ENCODE measurements around the gene FBXO31. TPM values are rescaled to one million over a fixed set of nuclear protein-coding genes. Genes with fewer than 3 reads are reported as not detected.

FBXO31 gene
- total RNA-seq, 1 experiment from 2014 or later: 12.5 TPM

GRCh38 chr16:87325423-87325858 is 58.1 kb downstream of the FBXO31 start:
- DNase-seq (ENCODE audit: low read depth, low spot score): no peak
- in situ Hi-C loops (cut with HindIII; ENCODE audit: low pct_unique_long_range_greater_than_20kb, low sequenced_read_pairs): no loop called here

GRCh38 chr16:87324411-87325275 is 58.9 kb downstream of the FBXO31 start:
- peak; percentile 33 for DNase-seq (ENCODE audit: low read depth, low spot score)
- in situ Hi-C loops (cut with HindIII; ENCODE audit: low pct_unique_long_range_greater_than_20kb, low sequenced_read_pairs): no loop called here

- DNase-seq (ENCODE audit: low read depth, low spot score): no peak
- in situ Hi-C loops (cut with HindIII; ENCODE audit: low pct_unique_long_range_greater_than_20kb, low sequenced_read_pairs): no loop called here
Observed at GRCh38 chr16:87323727-87324410, 59.7 kb downstream of the FBXO31 start.

- in situ Hi-C loops (cut with HindIII; ENCODE audit: low pct_unique_long_range_greater_than_20kb, low sequenced_read_pairs): no loop called here
- no peak for DNase-seq (ENCODE audit: low read depth, low spot score)
Observed at GRCh38 chr16:87322833-87323726, 60.5 kb downstream of the FBXO31 start.

- no peak for DNase-seq (ENCODE audit: low read depth, low spot score)
- in situ Hi-C loops (cut with HindIII; ENCODE audit: low pct_unique_long_range_greater_than_20kb, low sequenced_read_pairs): no loop called here
Observed at GRCh38 chr16:87322360-87322759, 61.2 kb downstream of the FBXO31 start.

- in situ Hi-C loops (cut with HindIII; ENCODE audit: low pct_unique_long_range_greater_than_20kb, low sequenced_read_pairs): no loop called here
- no peak for DNase-seq (ENCODE audit: low read depth, low spot score)
Observed at GRCh38 chr16:87321336-87322107, 62.1 kb downstream of the FBXO31 start.

- in situ Hi-C loops (cut with HindIII; ENCODE audit: low pct_unique_long_range_greater_than_20kb, low sequenced_read_pairs): no loop called here
- DNase-seq (ENCODE audit: low read depth, low spot score): no peak
Observed at GRCh38 chr16:87320510-87321227, 62.9 kb downstream of the FBXO31 start.

- DNase-seq (ENCODE audit: low read depth, low spot score): no peak
- in situ Hi-C loops (cut with HindIII; ENCODE audit: low pct_unique_long_range_greater_than_20kb, low sequenced_read_pairs): no loop called here
Observed at GRCh38 chr16:87319997-87320491, 63.5 kb downstream of the FBXO31 start.

- no peak for DNase-seq (ENCODE audit: low read depth, low spot score)
- in situ Hi-C loops (cut with HindIII; ENCODE audit: low pct_unique_long_range_greater_than_20kb, low sequenced_read_pairs): no loop called here
Observed at GRCh38 chr16:87319011-87319410, 64.6 kb downstream of the FBXO31 start.

- in situ Hi-C loops (cut with HindIII; ENCODE audit: low pct_unique_long_range_greater_than_20kb, low sequenced_read_pairs): no loop called here
- DNase-seq (ENCODE audit: low read depth, low spot score): peak; percentile 37
Observed at GRCh38 chr16:87317750-87318644, 65.6 kb downstream of the FBXO31 start.

GRCh38 chr16:87316923-87317749 is 66.4 kb downstream of the FBXO31 start, which contains the start of gene C16orf95:
TSS of gene C16orf95 (minus strand) at chr16:87317392. CDS start at chr16:87317242, 150 bp downstream.
- in situ Hi-C loops (cut with HindIII; ENCODE audit: low pct_unique_long_range_greater_than_20kb, low sequenced_read_pairs): no loop called here
- DNase-seq (ENCODE audit: low read depth, low spot score): peak; percentile 92

GRCh38 chr16:87316450-87316922 is 67.1 kb downstream of the FBXO31 start:
- no peak for DNase-seq (ENCODE audit: low read depth, low spot score)
- in situ Hi-C loops (cut with HindIII; ENCODE audit: low pct_unique_long_range_greater_than_20kb, low sequenced_read_pairs): no loop called here

GRCh38 chr16:87314990-87315420 is 68.6 kb downstream of the FBXO31 start:
- in situ Hi-C loops (cut with HindIII; ENCODE audit: low pct_unique_long_range_greater_than_20kb, low sequenced_read_pairs): no loop called here
- no peak for DNase-seq (ENCODE audit: low read depth, low spot score)

GRCh38 chr16:87312008-87312407 is 71.6 kb downstream of the FBXO31 start:
- in situ Hi-C loops (cut with HindIII; ENCODE audit: low pct_unique_long_range_greater_than_20kb, low sequenced_read_pairs): no loop called here
- DNase-seq (ENCODE audit: low read depth, low spot score): no peak

GRCh38 chr16:87311387-87311786 is 72.2 kb downstream of the FBXO31 start:
- in situ Hi-C loops (cut with HindIII; ENCODE audit: low pct_unique_long_range_greater_than_20kb, low sequenced_read_pairs): no loop called here
- DNase-seq (ENCODE audit: low read depth, low spot score): no peak
